HG02759 (cell line): ENCODE data around the gene CUBN.

Experiments
- ATAC-seq: cut with Tn5 transposase; IDR thresholded peaks from one replicate; pipeline ENCODE4 v1.9.1; 2021; ENCODE audit warnings: mild to moderate bottlenecking, moderate library complexity; ENCODE audit not compliant: unreplicated experiment

The CUBN gene

DNA sequence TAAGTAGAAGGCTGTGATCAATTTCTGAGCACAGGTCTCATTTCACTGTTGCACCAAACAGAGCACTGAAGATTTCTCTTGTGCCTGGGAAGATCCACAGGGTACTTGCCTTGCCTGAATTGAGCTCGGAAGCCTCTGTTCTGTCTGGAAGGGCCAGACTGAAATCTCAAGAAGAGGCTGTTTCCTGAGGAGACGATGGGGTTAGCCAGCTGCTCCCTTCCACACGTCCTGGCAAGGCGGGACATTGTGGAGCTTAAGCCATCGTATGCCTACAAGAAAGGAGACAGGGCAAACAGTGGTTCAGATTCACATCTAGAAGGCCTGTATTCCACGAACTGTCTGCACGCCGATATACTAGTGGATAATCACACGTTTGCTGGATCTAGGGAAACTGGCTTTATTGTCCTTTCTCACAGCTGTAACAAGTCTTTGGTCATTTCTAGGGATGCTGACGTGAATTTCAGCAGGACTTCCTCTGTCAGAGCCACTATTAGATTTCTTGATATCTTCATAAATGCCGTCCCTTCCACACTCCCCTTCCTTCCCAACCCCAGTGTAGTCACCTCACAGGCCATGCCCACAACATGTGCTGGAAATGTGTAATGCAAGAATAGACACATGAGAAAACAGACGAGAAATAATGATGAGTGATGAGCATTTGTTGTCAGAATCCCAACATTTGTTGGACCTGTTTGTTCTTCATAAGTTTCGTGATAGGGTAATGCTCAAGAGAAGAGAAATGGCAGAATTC is 175.2 kb downstream of the CUBN start:
- ATAC-seq, result no peak

DNA sequence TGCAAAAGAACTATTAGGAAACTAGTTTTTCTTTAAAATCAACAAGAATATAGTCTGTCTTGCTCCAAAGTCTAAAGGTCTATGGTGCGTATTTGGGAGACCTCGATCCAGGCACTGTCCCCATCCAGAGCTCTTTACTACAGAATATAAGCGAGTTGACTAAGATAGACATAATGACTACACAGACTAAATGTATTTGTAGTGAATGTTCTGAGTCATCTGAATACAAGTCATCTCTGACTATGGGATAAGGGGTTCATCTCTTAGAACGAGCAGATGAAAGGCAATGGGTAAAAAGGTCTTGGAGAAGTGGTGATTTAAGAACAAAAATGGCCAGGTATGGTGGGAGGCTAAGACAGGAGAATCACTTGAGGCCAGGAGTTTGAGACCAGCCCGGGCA is 176.3 kb downstream of the CUBN start:
- ATAC-seq, result no peak

DNA sequence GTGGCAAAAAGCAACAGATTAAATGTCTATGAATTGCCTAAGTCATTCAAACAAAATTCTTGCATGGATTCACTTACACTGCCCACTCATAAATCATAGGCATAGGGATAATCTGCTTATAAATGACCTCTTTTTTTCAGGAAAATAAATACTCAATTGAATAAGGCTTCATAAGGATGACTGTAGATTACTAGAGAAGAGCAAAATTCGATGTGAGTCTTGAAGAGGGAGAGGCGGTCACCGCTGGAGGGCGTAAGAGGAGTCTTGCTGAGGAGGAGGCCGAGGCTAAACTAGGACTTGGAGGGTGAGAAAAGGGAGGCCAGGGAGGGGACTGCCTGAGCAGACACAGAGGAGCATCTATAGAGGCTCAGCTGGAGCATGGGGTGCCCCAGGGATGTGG is 177.0 kb downstream of the CUBN start:
- ATAC-seq, result no peak

DNA sequence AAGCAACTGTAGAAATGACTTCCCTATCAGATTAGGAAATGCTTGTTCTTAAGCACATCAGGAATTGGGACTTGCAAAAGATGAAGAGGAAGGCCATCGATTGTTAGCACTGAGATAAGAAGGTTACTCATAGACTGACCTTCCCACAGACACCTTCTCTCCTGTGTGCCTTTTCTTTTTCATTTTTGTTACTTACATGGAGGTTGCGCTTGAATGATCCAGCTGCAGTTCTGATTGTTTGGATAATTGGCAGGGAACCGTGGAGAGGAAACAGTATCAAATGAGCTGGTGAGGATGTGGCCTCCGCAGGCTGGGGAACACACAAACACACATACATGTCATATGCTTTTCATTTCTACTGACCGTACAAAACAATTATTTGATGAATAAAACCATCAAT is 177.5 kb downstream of the CUBN start:
- no peak for ATAC-seq

DNA sequence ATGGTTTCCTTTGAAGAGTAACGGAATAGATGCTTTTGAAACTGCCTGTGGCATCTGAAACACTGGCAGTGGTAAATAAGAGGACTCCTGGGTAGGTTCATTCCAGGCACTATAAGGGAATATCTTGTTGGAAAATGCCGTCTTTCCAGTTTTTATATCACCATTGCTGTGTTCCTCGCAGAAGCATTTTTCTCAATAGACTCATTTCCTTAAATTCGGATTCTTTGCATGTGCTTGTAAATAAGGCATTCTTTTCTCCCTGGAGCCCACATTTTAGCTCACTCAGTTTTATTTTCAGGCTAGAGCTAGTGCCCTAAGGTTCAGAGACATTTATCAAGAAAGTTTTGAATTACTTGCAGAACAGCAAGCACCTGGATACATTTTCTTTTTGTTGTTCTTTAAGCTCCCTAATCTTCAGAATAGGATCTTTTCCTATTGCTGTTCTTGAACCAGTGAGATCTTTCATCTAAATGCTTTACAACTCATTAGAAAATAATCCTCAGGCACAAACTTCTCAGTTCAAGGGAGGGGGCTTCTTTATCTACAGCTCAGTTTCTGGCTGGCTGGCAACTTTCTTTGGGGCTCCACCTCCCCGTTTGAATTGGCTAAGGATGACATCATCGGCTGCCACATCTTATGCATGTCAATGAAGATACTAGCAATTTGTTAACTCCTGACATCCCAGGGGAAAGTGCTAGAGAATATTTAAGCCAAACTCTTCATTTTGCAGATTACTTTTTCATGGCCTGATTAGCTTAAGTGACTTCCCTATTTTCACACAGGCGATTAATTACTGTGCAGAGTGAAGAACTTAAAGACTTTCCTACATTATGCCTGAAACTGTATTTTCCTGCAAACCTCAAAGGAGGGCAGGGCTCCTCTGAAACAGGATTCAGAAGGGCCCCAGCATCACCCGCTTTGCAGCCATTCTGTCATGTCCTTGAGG is 178.7 kb downstream of the CUBN start:
- no peak for ATAC-seq

DNA sequence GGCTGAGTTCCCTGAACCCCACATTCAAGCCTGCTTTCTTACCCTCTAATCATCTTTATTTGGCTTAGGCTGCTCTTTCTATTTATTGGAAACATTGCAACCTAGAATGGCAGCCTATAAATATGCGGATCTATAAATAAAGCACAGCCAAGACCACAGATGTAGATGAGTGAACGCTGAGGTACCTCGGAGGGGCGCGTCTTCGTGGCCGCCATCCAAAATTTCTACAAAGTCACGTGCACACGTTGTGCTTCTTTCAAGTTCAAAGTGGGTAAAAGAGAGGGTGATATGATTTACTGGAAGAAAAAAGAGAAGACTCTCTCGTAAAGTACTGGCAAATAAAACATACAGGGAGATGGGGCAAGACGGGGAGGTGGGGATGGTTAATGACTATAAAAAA is 179.8 kb downstream of the CUBN start:
- ATAC-seq, result no peak

DNA sequence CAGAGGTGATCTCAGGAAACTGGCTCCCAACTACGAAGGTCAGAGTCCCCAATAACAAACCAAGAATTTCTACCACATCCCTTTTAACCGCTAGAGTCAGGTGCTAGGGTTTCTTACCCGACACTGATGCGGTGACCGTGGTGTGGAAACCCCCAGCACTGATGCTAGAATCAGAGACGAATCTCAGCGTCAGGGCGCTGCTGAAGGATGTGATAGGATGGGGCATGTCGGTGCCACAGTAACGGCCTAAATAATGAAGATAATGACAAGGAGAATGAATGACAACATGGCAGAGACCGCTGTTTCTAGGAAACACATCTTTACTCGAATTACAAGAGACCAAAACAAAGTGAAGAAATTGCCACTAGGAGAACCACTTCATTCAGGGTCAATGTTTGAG is 181.2 kb downstream of the CUBN start:
- ATAC-seq, result no peak

DNA sequence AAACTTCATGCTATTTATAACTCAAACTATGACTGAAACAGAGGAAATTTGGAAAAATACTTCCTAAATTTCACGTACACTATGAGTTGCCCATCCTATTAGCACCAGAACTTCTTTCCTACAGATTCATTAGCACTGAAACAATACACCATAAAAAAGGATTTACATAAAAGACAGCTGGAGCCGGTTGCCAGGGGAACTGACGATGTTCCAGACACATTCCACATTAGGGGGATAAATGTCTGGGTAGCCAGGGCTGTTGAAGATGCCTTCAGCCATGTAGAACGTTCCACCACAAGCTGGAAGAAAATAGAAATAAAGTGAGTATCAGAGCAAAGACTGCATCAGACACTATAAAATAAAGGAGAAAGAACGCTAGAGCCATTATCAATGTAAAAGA is 182.5 kb downstream of the CUBN start:
- ATAC-seq, result no peak

DNA sequence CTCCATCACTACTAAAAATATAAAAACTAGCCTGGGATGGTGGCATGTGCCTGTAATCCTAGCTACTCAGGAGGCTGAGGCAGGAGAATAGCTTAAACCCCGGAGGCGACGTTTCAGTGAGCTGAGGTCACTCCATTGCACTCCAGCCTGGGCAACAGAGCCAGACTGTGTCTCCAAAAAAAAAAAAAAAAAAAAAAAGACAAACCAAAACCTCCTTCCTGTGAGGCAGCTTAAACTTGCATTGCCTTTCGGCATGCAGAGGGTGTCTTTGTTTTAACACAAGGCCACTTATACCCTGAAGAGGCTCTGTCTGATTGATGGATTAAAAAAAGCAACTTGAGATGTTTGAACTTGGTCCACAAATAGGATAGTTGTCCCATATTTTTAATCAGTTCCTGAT is 184.0 kb downstream of the CUBN start:
- ATAC-seq, result no peak

DNA sequence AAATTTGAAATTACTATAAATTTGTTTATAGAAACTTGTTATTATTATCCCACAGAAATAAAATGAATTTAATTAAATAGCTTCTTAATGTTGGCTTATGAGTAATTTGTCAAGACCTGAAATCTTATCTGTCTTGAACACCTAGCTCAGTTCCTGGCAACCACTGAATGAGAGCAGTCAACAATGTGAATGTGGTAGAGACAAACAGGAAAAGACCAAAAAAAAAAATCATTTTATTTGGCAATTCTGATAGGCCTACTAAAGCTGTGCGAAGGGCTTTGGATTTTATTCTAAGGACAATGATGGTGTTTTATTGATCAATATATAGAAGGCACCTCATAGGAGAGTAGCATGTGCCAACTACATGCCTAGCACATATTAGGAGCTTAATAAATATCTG is 184.6 kb downstream of the CUBN start:
- no peak for ATAC-seq

DNA sequence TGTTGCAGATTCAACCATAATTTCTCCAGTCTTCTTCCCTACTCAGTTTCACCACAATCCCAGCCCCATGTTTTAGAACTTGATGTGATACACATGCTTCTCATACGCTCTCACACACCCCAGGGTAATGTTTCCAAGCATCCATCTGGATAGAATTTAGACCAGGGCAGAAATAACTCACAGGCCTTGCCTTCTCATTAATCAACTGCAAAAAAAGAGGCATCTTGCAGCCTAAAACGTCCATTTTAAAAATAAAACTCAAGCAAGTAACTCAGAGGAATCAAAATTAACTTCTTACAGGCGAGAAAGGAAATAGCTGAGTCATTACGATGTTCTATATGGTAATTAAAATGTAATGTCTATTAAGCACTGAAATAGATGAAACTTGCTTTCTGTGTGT is 185.2 kb downstream of the CUBN start:
- ATAC-seq, result no peak

DNA sequence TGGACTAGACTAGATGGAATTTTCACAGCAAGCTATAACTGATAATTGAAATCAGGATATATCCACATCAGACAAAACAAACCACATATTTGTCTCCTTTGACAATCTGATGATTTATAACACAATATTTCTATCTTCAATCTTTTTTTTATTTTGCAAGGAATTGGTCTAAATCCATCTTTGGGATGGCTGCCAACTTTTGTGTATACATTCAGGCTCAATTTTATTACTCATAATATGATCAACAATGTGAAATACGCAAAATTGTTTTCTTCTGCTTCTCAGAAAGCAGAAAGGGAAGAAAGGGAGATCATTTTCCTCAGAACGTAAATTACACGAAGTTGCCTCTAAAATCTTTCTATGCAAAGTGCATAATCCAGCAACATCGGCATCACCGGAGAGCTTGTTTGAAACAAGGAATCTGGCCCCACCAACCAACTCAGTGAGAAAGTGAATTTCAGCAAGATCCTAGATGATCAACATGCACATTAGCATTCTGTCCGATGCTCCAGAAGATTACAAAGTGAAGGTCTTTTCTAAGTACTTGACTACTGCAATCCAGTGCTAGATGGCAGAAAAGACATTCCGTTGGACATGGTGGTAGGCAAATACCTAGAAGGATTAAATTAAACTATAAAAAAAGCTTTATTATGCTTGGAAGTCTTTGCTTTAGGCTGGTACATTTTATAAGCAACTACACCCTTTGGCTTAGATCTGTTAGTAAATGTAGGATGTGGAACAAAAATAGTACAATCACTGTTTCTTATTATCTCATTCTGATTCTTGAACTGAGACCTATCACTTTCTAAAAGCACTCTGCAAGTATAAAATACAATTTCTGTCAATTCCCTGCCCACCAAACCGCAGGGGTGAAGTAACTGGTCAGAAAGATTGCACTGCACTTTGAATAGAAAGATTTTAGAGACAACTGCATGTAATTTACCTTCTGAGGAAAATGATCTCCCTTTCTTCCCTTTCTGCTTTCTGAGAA is 186.0 kb downstream of the CUBN start:
- no peak for ATAC-seq

DNA sequence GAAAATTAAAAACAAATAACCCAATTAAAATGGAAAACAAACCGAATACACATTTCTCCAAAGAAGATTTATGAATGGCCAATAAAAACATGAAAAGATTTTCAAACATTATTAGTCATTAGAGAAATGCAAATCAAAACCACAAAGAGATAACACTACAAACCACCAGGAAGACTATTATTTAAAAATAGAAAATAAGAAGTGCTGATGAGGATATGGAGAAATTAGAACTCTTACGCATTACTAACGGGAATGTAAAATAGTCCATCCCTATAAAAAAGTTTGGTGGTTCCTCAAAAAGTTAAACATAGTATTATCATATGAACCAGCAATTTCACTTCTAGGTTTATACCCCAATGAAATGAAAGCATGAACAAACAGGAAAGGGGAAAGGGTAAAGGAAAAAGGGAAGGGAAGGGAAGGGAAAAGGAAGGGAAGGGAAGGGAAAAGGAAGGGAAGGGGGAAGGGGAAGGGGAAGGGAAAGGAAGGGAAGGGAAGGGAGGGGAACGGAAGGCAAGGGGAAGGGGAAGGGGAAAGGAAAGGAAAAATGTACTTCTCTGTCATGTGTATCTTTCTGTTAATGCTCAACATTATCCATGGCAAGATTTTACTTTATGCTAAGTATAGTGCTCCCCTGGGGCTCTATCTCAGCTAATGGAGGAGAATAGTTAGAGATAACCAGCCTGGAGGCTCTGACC is 187.1 kb downstream of the CUBN start:
- ATAC-seq, result no peak

DNA sequence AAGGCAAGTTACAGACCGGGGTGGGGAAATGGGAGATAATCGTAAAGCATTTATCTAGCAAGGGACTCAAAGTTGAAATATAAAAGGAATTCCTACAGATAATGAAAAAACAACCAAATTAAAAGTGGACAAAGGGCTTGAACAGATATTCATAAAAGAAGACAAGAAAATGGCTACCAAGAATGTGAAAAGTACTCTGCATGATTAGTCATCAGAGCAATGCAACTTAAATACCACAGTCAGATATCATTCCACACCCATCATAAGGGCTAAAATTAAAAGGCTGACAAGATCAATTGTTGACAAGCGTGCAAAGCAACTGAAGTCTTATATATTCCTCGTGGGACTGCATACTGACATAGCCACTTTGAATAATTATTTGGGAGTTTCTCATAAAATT is 187.7 kb downstream of the CUBN start:
- ATAC-seq, result no peak

DNA sequence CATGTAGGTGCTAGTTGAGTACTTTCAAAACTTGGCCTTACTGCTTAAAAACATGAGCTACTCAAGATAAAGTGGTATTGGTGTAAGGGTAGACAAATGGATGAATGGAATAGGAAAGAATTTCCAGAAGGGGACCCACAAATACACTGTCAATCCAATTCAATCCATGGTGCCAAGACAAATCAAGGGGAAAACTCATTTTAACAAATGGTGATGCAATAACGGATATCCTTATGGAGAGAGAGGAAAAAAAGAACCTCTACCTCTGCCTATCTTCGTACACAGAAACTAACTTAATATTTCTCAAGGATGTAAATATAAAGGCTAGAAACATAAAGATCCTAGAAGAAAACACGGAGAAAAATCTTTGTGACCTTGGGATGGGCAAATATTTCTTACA is 188.5 kb downstream of the CUBN start:
- ATAC-seq, result no peak

DNA sequence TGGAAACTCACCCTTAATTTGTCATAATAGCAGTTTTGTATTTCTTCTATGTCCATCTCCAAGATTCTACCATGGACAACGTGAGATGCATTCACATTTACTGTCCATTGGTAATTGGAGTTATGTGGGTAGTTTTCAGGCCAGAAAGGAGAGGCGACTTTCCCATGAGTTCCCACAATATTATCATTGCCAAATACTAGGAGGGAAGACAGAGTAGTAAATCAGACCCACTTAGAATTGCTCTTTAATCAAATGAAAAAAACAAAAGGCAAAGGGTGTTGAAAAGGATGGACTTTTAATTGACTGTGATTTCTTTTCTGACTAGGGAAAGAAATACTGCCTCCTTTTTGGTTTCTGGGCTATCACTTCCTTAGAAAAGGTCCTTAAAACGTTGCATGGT is 190.7 kb downstream of the CUBN start:
- ATAC-seq, result no peak

DNA sequence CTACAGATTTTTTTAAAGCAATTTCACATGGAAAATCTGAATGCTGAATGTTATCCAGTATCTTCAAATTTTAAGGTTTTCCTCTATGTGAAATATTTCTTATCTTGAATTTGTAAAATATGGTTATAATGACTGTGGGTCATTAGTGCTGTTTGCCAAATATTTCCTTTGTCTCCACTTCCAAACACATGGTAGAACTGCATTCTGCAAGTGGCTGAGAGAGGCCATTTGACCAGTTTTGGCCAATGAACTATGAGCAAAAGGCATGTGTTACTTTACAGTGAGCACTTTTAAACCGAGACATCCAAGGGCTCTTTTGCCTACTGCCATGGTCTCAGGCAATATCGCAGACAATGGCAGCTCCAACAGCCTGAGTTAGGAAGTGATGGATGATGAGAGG is 195.2 kb downstream of the CUBN start:
- no peak for ATAC-seq

DNA sequence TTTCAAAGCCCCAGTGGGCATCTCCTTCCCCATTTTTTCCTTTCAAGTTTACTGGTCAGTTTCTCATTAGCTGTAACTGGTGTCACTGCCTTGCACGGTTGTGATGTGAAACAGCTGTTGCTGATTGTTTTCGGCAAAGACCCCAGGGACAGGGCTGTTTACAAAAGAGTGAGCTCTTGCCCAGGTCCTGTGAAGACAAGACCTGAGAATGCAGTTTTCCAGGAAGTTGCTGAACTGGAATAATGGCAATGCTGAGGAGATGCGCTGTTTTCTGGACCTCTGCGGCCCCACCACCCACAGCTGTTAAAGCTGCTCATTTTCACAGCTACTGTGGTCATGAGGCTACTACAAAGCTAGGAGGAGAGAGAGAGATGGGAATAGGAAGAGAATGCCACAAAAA is 195.8 kb downstream of the CUBN start:
- ATAC-seq, result no peak

DNA sequence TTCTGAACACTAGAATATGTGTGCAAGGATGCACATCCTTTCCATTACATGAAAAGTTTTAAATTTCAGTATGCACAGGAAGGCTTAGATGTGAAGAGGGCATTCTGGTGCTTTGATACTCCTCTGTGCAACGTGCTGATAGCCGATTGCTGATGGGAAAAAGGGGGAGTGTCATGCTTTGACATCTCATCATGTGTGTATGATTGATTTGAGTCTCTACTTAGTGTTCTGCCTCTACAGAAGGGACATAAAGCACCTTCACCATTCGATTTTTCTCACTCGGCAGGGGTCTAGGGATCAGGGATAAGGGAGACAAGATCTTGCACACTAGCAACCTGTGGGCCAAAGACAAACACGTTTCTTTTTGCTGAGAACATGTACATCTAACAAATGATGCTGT is 197.7 kb downstream of the CUBN start:
- ATAC-seq, result no peak

DNA sequence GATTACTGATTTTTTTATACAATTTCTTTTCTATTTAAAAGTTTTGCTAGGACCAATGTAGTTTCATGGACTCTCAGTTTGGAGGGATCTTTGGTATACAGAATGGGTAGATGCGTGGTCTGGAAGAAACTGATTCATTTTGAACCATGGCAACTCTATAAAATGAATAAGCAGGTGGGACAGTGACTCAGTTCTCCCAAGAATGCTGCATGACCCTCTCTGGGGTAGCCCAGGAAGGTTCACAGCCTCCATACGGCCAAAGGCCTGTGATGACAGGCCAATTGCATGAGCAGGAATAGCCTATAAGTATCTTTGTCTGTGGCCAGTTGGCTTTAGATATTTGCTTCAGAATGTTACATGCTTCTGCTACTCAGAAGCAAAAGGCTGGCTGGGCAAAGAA is 199.1 kb downstream of the CUBN start:
- ATAC-seq, result no peak

DNA sequence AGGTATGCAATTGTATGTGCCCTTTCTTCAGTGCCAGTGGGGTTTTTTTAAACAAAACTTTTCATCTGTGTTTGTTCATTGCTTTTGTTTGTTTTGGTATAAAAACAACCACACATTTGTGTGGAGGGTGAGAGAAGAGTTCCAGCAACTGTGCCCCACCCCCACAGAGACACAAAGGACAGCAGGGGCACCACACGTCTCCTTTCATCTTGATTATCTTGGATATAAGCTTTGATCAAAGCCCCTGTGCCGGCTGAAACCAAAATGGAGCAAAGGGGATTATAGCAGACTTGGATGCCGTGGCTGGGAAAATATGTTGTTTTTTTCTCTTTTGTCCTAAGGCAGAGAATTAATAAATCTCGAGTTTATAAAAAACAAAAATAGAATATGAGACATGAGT is 200.5 kb downstream of the CUBN start:
- no peak for ATAC-seq
